GM21717 (cell line): ENCODE measurements around the gene MANSC1.
"Not testable (repeated sequence)": the region's sequence is repeated elsewhere in the genome, so short reads cannot be mapped to it uniquely, and the experiment has no call there.

Source experiments
- ATAC-seq: cut with Tn5 transposase; IDR thresholded peaks from one replicate; pipeline ENCODE4 v1.9.1; 2021; ENCODE audit warnings: mild to moderate bottlenecking, moderate library complexity; ENCODE audit not compliant: unreplicated experiment

MANSC1 gene

GRCh38 chr12:12327802-12328201 lies 22.2 kb downstream of the MANSC1 start:
- no peak for ATAC-seq

GRCh38 chr12:12326262-12326661 lies 23.8 kb downstream of the MANSC1 start:
- no peak for ATAC-seq

DNA sequence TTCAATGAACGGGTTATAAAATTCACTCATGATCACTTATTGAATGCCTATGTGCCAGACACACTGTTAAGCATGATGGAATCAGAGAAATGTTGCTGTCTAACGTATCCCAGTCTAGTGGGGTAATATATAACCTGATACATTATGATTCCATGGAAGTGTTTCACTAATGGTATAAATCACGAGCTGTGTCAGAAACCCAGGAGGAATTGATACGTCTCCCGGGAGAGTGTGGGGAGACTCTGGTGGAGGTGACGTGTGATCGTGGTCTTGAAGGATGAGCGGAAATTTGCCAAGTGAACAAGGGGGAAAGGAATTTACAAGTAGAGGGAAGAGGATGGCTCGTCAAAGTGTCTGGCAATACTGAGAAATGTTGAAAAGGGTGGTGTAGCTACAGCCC lies 26.5 kb downstream of the MANSC1 start:
- ATAC-seq = no peak

GRCh38 chr12:12323118-12323517 lies 26.9 kb downstream of the MANSC1 start:
- no peak for ATAC-seq

DNA sequence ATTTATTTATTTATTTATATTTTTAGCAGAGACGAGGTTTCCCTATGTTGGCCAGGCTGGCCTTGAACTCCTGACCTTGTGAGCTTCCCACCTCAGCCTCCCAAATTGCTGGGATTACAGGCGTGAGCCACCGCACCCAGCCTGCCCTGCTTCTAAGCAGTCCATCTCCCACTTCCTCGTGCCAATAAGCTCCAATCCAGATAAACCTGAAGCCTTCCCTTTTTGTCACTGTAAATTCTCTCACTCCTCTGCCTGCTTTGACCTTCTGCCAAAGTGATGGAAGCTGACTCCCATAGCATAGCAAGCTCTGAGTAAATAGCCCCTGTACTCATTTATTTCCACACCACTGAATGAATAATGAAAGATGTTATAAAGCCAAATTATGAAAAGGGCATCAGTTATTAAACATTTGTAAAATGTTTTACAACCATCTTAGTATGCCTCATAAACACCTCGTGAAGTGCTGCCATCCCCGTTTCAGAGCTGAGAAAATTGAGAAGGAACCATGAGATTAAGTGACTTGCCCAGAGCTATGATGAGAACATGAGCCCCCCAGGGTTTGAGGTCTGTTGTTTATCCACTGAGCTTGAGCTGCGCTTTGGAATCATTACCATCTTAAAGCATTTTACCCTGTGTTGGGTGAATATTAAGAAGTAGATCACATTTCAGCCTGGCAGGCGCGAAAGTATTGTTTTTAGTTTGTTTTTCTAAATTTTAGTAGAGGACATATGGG lies 30.4 kb downstream of the MANSC1 start:
- ATAC-seq = no peak

- ATAC-seq = no peak
Observed at GRCh38 chr12:12315838-12316237, 34.2 kb downstream of the MANSC1 start.

DNA sequence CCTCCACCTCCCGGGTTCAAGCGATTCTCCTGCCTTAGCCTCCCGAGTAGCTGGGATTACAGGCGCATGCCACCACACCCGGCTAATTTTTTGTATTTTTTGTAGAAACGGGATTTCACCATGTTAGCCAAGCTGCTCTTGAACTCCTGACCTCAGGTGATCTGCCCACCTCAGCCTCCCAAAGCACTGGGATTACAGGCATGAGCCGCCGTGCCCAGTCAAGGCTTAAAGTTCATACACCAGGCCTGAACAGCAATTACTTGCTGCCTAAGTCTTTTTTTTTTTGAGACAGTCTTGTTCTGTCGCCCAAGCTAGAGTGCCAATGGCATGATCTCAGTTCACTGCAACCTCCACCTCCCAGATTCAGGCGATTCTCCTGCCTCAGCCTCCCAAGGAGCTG lies 39.3 kb downstream of the MANSC1 start:
- not testable (repeated sequence) for ATAC-seq

DNA sequence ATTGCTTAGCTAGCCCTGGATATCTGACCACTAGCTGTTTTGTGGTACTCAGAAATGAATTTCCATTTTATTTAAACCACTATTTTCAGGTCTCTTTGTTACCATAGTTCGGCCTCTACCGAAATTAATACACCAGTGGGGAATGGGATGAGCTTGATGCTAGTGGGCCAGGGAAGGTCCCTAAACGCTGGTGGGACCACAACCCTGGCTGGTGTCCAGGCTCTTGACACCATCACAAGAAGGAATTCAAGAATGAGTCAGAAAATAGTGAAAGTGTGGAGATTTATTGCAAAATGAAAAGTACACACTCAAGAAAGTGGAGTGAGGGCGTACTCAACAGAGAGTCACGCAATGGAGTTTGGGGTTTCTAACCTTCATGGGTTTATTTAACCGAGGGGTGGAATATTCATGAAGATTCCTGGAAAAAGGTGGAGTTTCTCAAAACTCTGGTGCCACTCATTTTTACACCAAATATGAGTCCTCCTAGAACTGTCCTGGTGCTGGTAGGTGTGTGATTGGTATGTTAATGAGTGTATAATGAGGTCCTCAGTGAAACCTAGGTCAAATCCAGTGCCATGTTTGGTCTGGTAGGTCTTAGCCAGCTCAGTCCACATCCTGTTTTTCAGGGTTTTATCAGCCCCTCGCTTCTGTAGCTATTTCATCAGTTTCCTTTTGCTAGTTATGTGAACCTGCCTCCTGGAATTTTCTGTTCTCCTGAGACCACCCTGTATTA lies 44.3 kb downstream of the MANSC1 start:
- no peak for ATAC-seq

GRCh38 chr12:12302976-12303375 lies 47.1 kb downstream of the MANSC1 start:
- ATAC-seq = no peak

DNA sequence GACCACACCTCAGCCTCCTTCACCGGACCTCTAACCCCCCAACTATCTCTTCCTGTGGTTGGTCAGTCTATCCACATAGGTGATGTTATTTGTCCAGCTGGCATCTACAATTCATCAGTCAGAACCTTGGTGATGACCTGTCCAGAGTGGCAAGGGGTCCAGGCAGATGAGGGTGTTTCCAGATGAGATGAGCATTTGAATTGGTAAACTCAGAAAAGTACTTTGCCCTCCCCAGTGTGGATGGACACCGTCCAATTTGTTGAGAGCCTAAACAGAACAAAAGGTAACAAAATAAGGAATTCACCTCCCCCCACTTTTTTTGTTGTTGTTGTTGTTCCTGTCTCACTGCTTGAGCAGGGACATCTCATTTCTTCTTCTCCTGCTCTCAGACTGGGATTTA lies 48.9 kb downstream of the MANSC1 start:
- ATAC-seq = no peak

- no peak for ATAC-seq
Observed at GRCh38 chr12:12297201-12297830, 52.7 kb downstream of the MANSC1 start.

GRCh38 chr12:12294215-12295005 lies 55.6 kb downstream of the MANSC1 start:
- no peak for ATAC-seq

GRCh38 chr12:12290206-12290605 lies 59.8 kb downstream of the MANSC1 start:
- no peak for ATAC-seq

- no peak for ATAC-seq
Observed at GRCh38 chr12:12286441-12286840, 63.6 kb downstream of the MANSC1 start.

GRCh38 chr12:12282761-12283425 lies 67.1 kb downstream of the MANSC1 start:
- no peak for ATAC-seq

DNA sequence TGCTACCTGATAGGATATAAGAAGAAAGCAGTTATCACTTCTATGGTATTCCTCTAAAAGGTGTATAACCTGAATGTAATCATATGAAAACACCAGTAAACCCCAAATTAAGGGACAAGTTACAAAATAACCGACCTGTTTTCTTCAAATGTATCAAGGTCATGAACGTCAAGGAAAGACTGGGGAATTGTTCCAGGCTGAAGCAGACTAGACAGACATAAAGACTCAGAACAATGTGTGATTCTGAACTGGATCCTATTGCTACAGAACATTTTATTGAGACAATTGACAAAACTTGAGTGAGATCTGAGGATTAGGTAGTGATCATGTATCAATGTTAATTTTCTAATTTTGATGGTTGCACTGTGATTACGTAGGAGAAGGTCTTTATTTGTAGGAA lies 67.8 kb downstream of the MANSC1 start:
- no peak for ATAC-seq

GRCh38 chr12:12281134-12281533 lies 68.9 kb downstream of the MANSC1 start:
- ATAC-seq = no peak

GRCh38 chr12:12278899-12279298 lies 71.1 kb downstream of the MANSC1 start:
- no peak for ATAC-seq
